ENCODE measurements around the gene FNBP1L.
A peak's percentile ranks its signal among the peaks of the same experiment; 100 is the strongest.

Gene FNBP1L

DNA sequence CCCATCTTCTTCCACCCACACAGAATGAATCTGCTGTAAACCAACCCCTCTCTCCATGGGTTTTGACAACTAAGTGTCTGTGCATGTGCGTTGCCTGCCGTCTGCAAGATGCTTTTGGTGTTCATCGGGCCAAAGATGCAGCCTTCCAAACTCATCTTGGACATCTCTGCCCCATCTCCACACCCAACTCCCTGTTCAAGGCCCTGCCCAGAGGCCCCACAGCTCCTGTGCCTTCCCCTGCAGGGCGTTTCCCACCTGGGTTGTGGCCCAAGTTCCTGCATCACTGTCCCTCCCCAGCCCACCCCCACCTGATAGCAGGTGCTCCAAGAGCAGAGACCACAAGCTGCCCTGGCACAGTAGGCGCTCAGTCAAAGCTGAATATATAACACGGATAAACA, 130.5 kb downstream of the FNBP1L start:
- no peak for TF ChIP-seq CTCF (conservative IDR thresholded peaks at IDR 0.05; ENCODE audit: low read depth, low read length)
- DNase-seq (ENCODE audit: low read depth), result no peak
- H3K4me3 ChIP-seq (ENCODE audit: low read depth, low read length), result no peak overlapping the region

DNA sequence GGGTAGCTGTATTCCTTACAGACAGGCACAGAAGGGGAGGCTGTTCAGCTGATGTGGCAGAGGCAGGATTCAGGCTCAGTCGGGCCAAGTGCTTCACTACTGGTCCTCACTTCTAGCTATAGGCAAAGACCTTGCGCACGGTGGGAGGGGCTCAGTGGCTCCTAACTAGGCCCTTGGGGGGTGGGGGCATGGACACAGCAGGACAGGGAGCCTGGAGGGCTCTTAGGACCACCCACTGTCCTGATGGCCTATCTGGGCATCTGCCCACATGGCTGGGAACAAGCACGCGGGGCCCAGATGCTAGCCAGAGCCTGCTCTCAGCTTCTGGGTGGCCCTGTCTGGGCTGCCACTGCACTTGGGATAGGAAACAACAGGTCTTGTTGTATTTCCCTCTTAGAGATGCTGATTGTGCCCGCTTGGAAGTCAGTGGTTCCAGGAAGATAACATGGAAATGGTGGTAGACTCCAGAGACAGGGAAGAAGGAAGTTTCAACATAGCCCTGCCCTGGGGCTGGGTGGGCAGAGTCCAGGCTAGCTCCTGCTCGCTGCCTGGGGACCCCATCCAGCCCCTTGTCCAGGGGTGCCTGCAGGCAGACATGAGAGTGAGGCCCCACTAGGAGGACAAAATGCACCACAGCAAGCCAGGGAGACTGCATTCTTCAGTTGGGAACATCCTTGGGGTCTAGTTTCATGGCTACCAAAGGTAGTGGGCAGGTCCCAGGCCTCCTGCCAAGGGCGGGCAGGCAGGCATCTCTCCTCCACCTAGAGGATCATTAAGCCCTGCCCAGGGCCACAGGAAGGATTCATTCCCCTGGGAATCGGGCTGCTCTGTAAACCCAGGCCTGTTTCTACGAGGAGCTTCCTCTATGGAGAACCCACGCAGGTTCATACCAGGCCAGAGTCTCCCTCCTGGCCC, 131.2 kb downstream of the FNBP1L start:
- no peak for TF ChIP-seq CTCF (conservative IDR thresholded peaks at IDR 0.05; ENCODE audit: low read depth, low read length)
- no peak for DNase-seq (ENCODE audit: low read depth)
- no peak overlapping the region for H3K4me3 ChIP-seq (ENCODE audit: low read depth, low read length)

DNA sequence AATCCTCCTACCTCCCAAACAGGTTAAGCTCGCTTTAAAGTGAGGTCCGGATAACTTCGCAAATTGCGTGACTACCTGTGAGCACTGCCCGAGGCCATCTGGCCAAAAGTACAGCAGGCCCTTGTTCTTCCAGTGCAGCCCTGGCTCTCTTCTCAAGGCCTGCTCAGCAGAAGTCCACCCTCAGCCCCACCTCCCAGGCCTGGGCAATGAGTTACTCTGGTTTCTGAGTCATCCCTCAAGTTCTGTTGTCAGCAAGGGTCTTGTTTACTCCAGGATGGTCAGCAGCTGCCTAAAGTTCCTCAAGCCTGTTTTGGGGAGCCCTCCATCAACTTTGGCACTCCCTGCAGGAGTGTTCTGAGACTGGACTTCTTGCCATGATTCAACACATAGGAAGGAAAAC, 132.0 kb downstream of the FNBP1L start:
- DNase-seq (ENCODE audit: low read depth), result peak; percentile 93
- TF ChIP-seq CTCF (conservative IDR thresholded peaks at IDR 0.05; ENCODE audit: low read depth, low read length), result no peak
- no peak overlapping the region for H3K4me3 ChIP-seq (ENCODE audit: low read depth, low read length)

DNA sequence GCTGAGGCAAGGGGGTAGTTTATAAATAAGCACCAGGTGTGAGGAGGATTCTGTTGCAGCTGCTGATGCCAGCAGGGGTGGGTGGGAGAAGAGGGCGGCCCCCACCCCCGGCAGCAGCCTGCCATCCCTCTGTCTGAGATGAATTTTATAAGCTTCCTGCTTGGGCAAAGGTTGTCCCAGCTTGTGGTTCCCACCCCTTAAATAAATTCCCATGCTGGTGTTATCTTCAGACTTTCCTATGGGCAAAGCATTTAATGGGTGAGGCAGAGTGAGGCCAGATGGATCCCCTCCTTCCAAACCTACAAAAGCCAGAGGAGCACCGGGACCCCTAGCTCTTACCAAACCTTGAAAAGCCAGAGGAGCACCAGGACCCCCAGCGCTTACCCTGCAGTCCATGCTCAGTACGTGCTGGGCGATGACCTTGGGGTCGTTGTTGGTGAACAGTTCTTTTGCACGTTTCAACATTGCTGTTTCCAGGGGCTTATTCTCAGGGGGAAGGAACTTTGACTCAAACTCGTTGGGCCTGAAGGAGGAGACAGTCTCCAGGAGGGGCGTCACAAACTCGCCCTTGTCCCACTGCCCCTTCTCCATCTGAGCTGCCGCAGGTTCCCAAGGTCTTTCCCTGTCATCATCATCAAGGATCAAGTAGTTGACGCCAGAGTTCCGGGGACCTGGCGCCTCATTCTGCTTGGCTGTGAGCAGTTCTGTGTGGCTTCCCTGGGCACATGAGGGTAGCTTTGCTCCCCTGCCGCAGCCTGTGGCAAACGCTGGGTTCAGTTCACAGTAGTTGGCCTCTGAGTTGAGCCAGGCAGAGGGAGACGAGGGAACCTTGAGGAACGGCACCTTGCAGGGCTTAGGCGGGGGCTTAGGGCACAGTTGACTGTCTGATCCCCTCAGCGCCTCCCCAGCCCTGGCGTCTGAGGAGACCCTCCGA, 134.3 kb downstream of the FNBP1L start:
- no peak overlapping the region for H3K4me3 ChIP-seq (ENCODE audit: low read depth, low read length)
- no peak for DNase-seq (ENCODE audit: low read depth)
- TF ChIP-seq CTCF (conservative IDR thresholded peaks at IDR 0.05; ENCODE audit: low read depth, low read length), result no peak

- no peak for DNase-seq (ENCODE audit: low read depth)
- H3K4me3 ChIP-seq (ENCODE audit: low read depth, low read length), result no peak overlapping the region
- peak; percentile 15 for TF ChIP-seq CTCF (conservative IDR thresholded peaks at IDR 0.05; ENCODE audit: low read depth, low read length)
Observed at GRCh38 chr1:93584261-93585003, 136.5 kb downstream of the FNBP1L start.

- no peak for TF ChIP-seq CTCF (conservative IDR thresholded peaks at IDR 0.05; ENCODE audit: low read depth, low read length)
- DNase-seq (ENCODE audit: low read depth), result peak; percentile 61
- H3K4me3 ChIP-seq (ENCODE audit: low read depth, low read length), result no peak overlapping the region
Observed at GRCh38 chr1:93585059-93585966, 137.4 kb downstream of the FNBP1L start.

Data from choroid plexus epithelial cell (primary cell).